DND-41 (cell line): ENCODE results near the gene TIMM23.

Source experiments
- ATAC-seq: fragments of 200-7000 bp; cut with Tn5 transposase; 3 replicates; pipeline ENCODE4 v1.9.1; 2021; ENCODE audit warnings: low read depth; ENCODE audit not compliant: insufficient read depth
- DNase-seq: peaks from one replicate; pipeline ENCODE4 v3.0.0-alpha.2; 2020
- H2AFZ ChIP-seq: 2 replicates; pipeline ENCODE4 v1.6.0; 2012; ENCODE audit warnings: low read depth, low read length
- H3K27ac ChIP-seq: 2 replicates; pipeline ENCODE4 v1.5.1; 2012; ENCODE audit warnings: low read length, inconsistent platforms
- H3K27me3 ChIP-seq: fragments of 200-600 bp; sonication (generic); 2 replicates; pipeline ENCODE4 v1.6.0; 2012; ENCODE audit warnings: low read length, mild to moderate bottlenecking, inconsistent platforms; ENCODE audit not compliant: insufficient read depth, poor library complexity
- H3K36me3 ChIP-seq: 2 replicates; pipeline ENCODE4 v1.5.1; 2012; ENCODE audit warnings: low read length, inconsistent platforms; ENCODE audit not compliant: insufficient read depth
- H3K4me1 ChIP-seq: 2 replicates; pipeline ENCODE4 v1.5.1; 2012; ENCODE audit warnings: mild to moderate bottlenecking, low read length; ENCODE audit not compliant: insufficient read depth
- H3K4me2 ChIP-seq: 2 replicates; pipeline ENCODE4 v1.6.0; 2012; ENCODE audit warnings: mild to moderate bottlenecking, moderate library complexity, low read length, inconsistent platforms; ENCODE audit not compliant: insufficient read depth
- H3K4me3 ChIP-seq, 2 experiments: fragments of 200-600 bp in 1 of 2; shearing (Covaris generic) in 1 of 2; 2 replicates each; pipeline ENCODE4 v1.5.1; 2012 to 2016; ENCODE audit warnings: inconsistent platforms in 2 of 2, low read length in 2 of 2, mild to moderate bottlenecking in 2 of 2, low read depth in 1 of 2, moderate library complexity in 1 of 2
- H3K79me2 ChIP-seq: 2 replicates; pipeline ENCODE4 v1.6.0; 2012; ENCODE audit warnings: low read length, inconsistent platforms; ENCODE audit not compliant: insufficient read depth
- H3K9ac ChIP-seq: 2 replicates; pipeline ENCODE4 v1.6.0; 2012; ENCODE audit warnings: low read depth, mild to moderate bottlenecking, inconsistent platforms, low read length, moderate library complexity
- H3K9me3 ChIP-seq: 2 replicates; pipeline ENCODE4 v1.5.1; 2012; ENCODE audit warnings: low read length, moderate library complexity, mild to moderate bottlenecking, inconsistent platforms; ENCODE audit not compliant: insufficient read depth, severe bottlenecking
- H4K20me1 ChIP-seq: 2 replicates; pipeline ENCODE4 v1.6.0; 2012; ENCODE audit warnings: low read length; ENCODE audit not compliant: insufficient read depth
- EZH2 ChIP-seq: IDR thresholded peaks from 3 replicates; pipeline ENCODE4 v1.6.1; 2012; ENCODE audit warnings: borderline replicate concordance, low read depth, mild to moderate bottlenecking, moderate library complexity, low read length, inconsistent platforms; ENCODE audit not compliant: severe bottlenecking
- TF ChIP-seq, protein P1 (sequence below): IDR thresholded peaks from 2 replicates; pipeline ENCODE4 v1.5.1; 2012; ENCODE audit warnings: borderline replicate concordance, low read length, moderate library complexity, mild to moderate bottlenecking; ENCODE audit not compliant: poor library complexity, severe bottlenecking; ENCODE audit errors: extremely low read depth

TIMM23 gene

GRCh38 chr10:46019569-46020343 lies 47.5 kb downstream of the TIMM23 start:
- H3K27me3 ChIP-seq, result no peaks in the 10 kb centered on the region
- peaks cover 100% of the 10 kb centered on the region for H3K79me2 ChIP-seq
- DNase-seq (no peak), ATAC-seq (no peak)
- H3K27ac ChIP-seq, result no peak overlapping the region
- H3K4me2 ChIP-seq, result no peak overlapping the region
- H3K36me3 ChIP-seq, result peaks cover 29% of the 10 kb centered on the region
- no peak overlapping the region for H3K4me3 ChIP-seq
- no peak for TF ChIP-seq EZH2
- TF ChIP-seq, protein P1, sequence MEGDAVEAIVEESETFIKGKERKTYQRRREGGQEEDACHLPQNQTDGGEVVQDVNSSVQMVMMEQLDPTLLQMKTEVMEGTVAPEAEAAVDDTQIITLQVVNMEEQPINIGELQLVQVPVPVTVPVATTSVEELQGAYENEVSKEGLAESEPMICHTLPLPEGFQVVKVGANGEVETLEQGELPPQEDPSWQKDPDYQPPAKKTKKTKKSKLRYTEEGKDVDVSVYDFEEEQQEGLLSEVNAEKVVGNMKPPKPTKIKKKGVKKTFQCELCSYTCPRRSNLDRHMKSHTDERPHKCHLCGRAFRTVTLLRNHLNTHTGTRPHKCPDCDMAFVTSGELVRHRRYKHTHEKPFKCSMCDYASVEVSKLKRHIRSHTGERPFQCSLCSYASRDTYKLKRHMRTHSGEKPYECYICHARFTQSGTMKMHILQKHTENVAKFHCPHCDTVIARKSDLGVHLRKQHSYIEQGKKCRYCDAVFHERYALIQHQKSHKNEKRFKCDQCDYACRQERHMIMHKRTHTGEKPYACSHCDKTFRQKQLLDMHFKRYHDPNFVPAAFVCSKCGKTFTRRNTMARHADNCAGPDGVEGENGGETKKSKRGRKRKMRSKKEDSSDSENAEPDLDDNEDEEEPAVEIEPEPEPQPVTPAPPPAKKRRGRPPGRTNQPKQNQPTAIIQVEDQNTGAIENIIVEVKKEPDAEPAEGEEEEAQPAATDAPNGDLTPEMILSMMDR, result no peak
- H4K20me1 ChIP-seq, result peaks cover 86% of the 10 kb centered on the region
- H3K4me1 ChIP-seq, result peaks cover 28% of the 10 kb centered on the region
- H2AFZ ChIP-seq, result no peak overlapping the region
- no peak overlapping the region for H3K9ac ChIP-seq
- H3K9me3 ChIP-seq, result no peaks in the 10 kb centered on the region

- Histone ChIP-seq H3K4me3 (no peak overlapping the region), H3K27ac (no peak overlapping the region), H3K9me3 (no peaks in the 10 kb centered on the region), H2AFZ (no peak overlapping the region), H3K4me2 (no peak overlapping the region), H3K36me3 (peaks cover 24% of the 10 kb centered on the region), H3K4me1 (peaks cover 33% of the 10 kb centered on the region), H4K20me1 (peaks cover 88% of the 10 kb centered on the region), H3K9ac (no peak overlapping the region), H3K27me3 (no peaks in the 10 kb centered on the region), H3K79me2 (peaks cover 100% of the 10 kb centered on the region)
- DNase-seq (no peak), ATAC-seq (no peak)
- TF ChIP-seq, protein P1, result no peak
- no peak for TF ChIP-seq EZH2
Measured at GRCh38 chr10:46020344-46020657, 48.0 kb downstream of the TIMM23 start.

DNA sequence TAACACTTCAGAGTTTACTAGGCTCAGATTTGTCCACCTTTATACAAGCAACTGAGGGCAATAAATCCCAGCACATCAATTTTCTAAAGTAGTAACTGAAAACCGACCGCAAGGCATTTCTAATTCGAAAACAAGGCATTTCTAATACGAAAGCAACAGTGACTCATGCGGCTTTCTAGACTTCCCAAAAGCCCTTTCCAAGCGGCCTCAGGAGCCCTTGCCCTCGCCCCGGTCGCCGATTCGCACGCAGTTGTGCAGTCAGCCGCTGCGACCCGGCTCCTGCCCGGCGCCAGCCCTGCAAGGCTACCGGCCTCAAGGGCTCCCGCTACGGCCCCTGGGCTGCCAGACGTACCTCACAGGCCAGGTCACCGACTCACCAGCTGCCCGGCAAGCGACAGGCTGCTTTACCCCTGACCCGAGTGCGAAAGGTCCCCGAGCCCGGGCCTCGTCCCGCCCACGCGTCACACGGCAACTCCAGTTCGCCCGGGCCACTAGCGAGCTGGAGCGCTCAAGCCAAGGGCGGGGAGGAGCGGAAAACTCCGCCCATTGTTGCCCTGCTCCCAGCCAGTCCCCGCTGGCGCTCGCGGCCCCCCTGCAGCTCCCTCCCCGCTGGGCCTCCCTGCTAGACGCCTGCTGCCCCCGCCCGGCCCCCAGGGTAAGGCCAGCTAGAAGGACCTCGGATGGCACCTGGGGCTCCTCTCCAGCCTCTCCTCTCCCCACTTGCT lies 50.9 kb downstream of the TIMM23 start:
- Histone ChIP-seq H3K4me3 (peak overlapping the region; percentile 31 to 72; a peak in 3 of 4 replicates), H3K4me2 (peak overlapping the region; percentile 89), H3K27me3 (no peaks in the 10 kb centered on the region), H3K4me1 (peaks cover 57% of the 10 kb centered on the region), H4K20me1 (peaks cover 90% of the 10 kb centered on the region), H3K27ac (peak overlapping the region; percentile 60), H3K9ac (peak overlapping the region; percentile 60), H3K9me3 (no peaks in the 10 kb centered on the region), H3K36me3 (peaks cover 11% of the 10 kb centered on the region), H2AFZ (peak overlapping the region; percentile 65), H3K79me2 (peaks cover 100% of the 10 kb centered on the region)
- TF ChIP-seq, protein P1, result peak; percentile 47
- TF ChIP-seq EZH2, result no peak
- ATAC-seq (peak; percentile 100), DNase-seq (peak; percentile 85)
